IPS-NIHi11 (cell line): Measurements from ENCODE around the gene ERN2.
"Not testable (repeated sequence)": the region's sequence is repeated elsewhere in the genome, so short reads cannot be mapped to it uniquely, and the experiment has no call there.

Experiments used
- DNase-seq: peaks from one replicate; pipeline ENCODE4 v3.0.0; 2012; ENCODE audit warnings: mixed read lengths, low spot score

Gene ERN2

DNA sequence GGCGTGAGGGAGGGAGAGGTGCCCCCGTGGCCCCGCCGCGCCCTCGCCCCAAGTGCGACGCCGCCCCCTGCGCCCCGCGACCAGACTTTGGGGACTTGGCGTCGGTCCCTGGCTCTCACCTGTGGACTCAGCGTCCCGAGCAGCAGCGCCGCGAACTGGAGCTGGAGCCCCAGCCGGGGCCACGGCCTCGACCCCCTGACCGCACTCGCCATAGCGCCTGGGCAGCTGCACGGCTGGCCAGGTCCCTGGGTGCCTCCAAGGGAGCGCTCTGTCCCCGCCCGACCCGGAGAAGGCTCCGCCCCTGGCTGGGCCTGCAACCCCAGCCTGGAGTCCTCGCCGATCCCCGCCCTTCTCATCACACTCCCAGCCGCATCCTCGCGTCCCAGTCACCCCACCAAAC lies at the start of gene ERN2:
Gene ERN2 (minus strand): TSS at position 247 of the 400 bp plus-strand sequence. CDS start 35 bp downstream, at position 212.
- peak; percentile 76 for DNase-seq

DNA sequence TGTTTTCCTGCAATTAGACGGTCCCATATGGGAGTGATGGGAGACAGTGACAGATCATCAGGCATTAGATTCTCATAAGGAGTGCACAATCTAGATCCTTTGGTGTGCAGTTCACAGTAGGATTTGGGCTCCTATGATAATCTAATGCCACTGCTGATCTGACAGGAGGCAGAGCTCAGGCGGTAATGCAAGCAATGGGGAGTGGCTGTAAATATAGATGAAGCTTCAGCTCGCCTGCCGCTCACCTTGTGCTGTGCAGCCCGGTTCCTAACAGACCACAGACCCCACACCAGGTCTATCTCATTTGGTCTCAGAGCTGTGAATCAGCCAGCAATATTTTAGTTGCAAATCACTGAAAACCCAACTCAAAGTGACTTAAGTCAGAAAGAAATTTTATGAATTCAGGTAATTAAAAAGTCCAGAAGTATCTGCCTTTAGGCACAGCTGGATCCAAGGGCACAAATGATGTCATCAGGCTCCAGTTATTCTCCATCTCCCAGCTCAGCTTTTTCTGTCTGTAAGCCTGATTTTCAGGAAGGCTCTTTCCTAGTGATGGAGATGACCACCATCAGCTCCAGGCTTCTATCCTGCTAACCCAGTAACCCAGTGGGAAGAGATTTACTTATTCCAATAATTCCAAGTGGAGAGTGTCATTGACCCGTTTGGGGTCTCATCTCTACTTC lies 45.1 kb upstream of the ERN2 start:
- DNase-seq = no peak

DNA sequence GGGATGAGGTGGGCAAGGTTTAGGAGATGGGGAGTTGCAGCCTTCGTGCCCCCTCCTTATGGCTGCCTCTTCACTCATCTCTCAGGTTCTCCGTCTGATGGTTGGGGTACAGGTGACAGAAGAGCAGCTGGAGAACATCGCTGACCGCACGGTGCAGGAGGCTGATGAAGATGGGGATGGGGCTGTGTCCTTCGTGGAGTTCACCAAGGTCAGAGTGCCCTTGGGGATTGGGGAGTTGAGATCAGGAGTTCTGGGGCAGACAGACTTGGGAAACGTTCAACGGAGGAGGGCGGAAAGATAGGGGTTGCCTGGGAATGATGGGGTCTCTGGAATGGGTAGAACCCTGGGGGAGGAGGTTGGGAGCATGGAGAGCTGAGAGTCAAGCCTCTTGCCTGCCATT lies 44.1 kb upstream of the ERN2 start:
- no peak for DNase-seq

DNA sequence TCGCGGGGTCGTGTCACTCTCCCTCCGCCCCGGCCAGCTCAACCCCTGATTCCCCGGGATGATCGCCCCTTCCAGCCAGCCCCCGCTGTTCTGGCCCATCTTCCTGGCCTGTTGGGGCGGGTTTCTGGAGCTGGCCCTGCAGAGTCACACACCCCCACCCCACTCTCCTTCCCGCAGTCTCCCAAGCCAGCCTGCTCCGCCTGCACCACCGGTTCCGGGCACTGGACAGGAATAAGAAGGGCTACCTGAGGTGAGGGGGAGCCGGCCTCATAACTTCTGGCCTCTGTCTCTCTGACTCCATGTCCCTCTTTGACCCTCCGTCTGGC lies 42.4 kb upstream of the ERN2 start:
- no peak for DNase-seq

DNA sequence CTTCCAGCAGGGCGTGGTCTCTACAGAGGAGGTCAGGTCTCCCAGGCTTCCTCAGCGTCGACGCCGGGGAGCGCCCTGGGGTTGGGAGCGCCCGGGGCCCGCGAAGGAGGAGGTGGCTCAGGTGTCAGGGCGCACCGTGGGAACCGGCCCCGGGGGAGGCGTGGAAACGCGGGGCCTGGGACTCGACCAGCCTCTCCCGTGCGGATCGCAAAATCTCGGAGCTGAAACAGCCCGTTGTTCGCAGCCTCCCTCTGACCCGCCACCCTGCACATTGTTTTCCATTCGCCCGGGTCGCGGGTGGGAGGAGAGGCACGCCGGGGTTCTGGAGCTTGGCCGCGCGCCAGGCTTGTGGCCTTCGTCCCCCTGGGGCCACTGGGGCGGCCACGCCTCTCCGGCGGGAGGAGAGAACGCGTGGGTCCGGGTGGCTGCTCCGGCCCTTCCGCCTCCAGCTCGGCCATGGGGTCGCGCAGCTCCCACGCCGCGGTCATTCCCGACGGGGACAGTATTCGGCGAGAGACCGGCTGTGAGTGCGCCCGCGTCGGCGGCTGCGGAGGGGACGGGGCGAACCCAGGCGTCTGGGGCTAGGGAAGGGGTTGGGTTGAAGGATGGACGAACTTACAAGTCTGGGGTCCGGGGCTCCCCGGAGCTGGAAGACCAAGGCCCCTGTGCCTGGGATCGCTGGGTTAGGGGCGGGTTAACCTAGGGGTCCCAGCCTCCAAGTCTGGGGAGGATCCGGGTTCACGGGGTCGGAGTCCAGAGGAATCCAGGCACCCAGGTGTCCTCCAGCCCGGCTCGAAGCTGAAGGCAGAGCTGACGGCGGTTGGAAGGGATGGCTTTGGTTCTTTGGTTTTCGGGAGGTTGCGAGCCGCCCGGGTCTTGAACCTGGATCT lies 41.8 kb upstream of the ERN2 start, which contains the start of gene CHP2:
Gene CHP2 (plus strand): TSS at position 433 of the 890 bp plus-strand sequence. CDS start 24 bp downstream, at position 457.
- DNase-seq = peak; percentile 71

DNA sequence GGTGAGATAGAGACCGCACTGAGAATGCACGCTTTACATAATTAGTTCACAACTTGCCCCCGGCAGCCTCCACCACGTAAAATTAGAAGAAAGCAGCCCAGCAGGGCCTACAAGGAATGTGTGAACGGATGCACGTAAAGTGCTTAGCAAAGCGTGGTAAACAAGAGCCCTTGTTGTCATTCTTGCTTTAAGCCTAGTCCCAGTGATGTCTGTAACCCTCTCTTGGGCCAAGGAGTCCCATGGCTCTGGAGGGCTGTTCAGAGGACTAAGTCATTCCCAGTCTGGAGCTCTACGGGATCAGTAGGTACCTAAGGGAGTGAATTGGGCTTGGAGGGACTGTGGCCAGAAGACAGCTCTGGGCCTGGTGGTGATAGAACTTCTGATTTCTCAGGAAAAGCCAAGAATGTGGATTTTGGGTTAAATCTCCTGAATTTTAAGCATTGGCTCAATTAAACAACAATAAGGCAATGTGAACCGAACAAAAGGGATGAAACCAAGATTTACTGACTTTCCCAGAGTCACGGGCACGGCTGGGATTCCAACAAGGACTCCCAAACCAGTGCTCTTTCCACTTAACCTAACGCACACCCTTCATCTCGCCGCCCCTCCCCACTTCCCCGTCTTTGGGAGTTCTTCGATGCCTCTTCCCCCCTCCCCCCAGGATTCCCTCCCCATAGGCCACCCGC lies 41.0 kb upstream of the ERN2 start:
- no peak for DNase-seq

DNA sequence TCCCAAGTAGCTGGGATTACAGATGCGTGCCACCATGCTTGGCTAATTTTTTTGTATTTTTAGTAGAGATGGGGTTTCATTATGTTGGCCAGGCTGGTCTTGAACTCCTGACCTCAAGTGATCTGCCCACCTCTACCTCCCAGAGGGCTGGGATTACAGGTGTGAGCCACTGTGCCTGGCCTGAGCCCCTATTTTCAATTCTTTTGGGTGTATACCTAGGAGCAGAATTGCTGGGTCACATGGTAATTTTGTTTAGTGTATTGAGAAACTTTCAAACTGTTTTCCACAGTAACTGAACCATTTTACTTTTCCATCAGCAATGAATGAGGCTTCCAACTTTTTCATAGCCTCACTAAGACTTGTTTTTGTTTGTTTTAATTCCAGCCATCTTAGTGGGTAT lies 38.0 kb upstream of the ERN2 start:
- not testable (repeated sequence) for DNase-seq

DNA sequence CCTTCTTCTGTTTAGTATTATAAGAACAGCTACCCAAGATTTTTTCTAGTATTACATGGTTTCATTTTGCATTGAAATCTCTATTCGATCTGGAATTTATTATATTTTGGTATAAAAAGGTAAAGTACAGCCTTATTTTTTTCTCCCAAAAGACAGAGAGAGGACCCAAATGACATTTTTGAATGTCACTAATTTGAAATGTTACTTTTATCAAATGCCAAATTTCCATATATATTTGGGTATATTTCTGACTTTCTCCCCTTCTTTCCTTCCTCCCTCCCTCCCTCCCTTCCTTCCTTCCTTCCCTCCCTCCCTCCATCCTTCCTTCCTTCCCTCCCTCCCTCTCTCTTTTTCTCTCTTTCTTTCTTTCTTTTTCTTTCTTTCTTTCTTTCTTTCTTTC lies 35.6 kb upstream of the ERN2 start:
- DNase-seq = no peak

DNA sequence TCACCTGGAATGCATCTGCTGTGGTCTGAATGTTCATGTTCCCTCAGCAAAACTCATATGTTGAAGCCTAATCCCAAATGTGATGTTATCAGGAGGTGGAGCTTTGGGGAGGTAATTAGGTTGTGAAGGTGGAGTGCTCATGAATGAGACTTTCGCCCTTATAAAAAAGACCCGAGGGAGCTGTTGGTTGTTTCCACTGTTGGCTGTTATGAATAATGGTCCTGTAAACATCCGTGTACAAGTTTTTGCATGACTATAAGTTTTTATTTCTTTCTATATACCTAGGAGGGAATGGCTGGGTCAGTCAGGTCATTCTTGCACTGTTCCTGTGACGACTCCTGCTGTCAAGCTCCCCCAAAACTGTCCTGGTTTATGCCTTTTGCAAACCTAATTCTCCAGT lies 32.2 kb upstream of the ERN2 start:
- no peak for DNase-seq

DNA sequence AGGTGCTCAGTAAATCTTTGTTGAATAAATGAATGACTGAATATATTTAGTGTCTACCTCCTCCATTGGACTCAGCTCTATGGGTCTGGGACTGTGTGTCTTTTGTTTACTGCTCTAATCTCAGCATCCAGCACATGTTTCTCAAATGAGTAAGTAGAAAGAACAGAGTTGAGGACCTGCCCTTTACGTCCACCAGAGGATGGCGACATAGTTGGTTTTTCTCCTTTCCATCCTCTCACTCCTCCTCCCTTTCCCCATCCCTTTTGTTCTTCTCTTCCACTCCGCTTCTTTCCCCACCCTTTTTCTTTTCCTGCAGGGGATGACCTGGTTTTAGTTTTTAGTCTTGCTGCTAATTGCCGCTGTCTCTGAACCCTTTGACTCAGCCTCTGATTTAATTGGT lies 29.7 kb upstream of the ERN2 start:
- DNase-seq = peak; percentile 33

DNA sequence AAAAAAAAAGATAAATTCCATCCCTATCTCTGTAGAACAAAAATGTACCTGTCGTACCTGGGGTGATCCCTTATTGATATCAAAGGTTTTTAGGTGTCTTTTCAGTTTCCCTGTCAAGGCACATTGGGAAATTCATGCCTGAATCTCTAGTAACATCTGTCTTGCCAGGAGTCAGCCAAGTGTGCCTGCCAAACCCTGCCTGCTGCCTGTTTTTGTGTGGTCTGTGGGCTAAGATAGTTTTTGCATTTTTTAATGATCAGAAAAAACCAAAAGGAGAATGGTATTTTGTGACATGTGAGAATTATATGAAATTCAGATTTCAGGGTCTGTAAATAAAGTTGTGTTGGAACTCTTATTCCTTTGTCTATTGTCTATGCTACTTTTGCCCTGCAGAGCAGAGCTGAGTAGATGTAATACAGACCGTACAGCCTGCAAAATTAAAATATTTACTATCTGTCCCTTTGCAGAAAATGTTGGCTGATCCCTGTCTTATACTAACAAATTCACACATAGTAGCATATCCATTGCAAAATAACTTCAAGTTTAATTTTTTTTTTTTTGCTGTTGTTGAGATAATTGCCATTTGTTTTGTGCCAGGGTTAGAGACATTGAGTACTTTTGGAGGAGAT lies 28.8 kb upstream of the ERN2 start:
- DNase-seq = no peak

DNA sequence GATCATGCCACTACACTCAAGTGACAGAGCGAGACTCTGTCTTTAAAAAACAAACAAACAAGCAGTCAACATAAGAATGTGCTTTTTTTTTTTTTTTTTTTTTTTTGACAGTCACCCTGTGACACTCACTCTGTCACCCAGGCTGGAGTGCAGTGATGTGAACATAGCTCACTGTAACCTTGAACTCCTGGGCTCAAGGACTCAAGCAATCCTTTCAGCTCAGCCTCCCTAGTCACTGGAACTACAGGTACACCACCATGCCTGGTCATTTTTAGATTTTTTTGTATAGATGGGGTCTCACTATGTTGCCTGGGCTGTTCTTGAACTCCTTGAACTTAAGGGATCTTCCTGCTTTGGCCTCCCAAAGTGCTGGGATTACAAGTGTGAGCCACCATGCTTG lies 26.5 kb upstream of the ERN2 start:
- DNase-seq = no peak

DNA sequence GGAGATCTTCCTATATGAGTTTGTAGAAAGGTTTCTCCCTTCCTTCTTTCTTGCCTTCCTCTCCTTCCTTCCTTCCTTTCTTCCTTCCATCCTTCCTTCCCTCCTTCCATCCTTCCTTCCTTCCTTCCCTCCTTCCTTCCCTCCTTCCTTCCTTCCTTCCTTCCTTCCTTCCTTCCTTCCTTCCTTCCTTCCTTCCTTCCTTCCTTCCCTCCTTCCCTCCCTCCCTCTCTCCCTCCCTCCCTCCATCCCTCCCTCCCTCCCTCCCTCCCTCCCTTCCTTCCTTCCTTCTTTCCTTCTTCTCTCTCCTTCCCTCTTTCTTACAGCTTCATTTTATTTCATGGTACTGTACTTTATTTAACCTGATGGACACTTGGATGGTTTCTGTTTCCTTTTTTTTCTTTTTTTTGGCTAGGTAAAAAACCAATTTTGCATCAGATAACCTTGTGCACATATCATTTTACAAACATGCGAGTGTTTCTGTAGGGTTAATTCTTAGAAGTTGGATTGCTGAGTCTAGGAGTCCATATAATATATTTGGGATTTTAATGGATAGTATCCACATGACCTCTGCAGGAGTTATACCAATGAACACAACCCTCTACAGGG lies 24.5 kb upstream of the ERN2 start:
- DNase-seq = not testable (repeated sequence)

DNA sequence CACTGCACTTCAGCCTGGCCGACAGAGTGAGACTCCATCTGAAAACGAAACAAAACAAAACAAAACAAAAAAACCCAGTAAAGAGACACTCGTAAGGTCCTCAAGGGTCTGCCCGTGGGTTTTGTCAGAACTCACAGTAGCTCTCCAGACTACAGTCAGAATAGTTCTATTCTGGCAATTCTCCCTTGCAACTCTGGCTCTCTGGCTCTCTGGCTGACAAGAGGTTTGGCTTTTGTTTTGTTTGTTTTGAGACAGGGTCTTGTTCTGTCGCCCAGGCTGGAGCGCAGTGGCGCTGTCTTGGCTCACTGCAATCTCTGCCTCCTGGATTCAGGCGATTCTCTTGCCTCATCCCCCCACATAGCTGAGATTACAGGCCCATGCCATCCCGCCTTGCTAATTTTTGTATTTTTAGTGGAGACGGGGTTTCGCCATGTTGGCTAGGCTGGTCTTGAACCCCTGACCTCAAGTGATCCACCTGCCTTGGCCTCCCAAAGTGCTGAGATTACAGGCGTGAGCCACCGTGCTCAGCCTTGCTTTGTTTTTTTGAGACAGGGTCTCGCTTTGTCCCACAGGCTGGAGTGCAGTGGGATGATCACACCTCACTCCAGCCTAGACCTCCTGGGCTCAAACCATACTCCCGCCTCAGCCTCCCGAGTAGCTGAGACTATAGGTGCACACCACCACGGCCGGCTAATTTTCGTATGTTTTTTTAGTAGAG lies 21.3 kb upstream of the ERN2 start:
- DNase-seq = no peak

DNA sequence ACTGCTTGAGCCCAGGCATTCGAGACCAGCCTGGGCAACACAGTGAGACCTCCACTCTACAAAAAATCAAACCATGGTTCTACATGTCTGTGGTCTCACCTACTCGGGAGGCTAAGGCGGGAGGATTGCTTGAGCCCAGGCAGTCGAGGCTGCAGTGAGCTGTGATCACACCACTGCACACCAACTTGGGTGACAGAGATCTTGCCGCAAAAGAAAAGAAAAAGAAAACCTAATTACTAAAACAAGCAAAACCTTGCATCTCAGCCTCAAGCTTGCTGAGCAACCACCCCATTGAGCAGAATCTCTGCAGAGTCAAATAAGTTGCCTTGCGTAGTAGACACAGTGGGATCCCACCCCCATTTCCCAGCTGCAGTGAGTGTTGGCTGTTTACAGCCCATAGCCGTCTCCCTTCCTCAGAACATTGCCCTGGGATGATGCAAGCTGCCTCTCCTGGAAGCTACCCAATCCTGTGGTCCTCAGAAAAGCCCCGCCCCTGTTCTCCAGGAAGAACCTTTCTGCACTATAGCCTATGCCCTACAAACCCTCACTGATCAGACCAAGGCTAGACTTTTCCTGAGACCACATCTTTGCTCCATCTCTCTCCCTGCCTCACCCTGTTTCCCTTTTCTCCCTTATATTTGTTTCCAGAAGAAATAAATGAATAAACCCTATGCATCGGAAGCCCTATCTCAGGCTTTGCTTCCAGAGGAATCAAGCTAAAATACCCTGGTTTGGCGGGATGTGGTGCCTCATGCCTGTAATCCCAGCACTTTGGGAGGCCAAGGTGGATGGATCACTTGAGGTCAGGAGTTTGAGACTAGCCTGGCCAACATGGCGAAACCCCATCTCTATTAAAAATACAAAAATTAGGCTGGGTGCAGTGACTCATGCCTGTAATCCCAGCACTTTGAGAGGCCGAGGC lies 16.7 kb upstream of the ERN2 start:
- DNase-seq = peak; percentile 56

DNA sequence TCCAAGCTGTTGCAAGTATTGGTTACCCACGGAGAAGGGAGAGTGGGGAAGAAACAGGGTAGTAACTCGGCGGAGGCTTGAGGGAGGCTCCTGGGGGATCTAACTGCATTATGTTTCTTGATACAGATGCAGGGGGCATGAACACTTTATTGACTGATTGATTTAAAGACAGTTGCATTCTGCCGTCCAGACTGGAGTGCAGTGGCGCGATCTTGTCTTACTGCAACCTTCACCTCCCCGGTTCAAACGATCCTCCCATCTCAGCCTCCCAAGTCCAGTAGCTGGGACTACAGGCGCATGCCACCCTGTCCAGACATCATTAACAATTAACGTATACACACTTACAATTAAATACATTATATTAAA lies 15.1 kb upstream of the ERN2 start:
- DNase-seq = no peak

DNA sequence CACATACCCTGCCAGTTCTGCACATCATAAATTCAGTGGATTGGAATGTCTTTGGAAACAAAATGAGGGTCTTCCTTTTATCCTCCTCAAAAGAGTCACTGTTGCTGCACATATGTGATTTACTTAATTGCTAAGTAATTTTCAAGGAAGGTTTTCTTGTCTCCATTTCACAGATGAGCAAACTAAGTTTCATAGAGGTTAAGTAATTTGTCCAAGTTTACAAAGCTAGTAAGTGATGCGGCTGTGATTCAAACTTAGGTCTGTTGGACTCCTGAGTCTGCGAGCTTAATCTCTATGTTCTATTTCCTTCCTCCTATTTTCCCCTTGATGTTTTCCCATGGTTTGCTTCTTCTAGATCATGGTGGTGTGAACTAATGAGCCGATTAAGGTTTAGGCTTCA lies 13.7 kb upstream of the ERN2 start:
- DNase-seq = no peak

DNA sequence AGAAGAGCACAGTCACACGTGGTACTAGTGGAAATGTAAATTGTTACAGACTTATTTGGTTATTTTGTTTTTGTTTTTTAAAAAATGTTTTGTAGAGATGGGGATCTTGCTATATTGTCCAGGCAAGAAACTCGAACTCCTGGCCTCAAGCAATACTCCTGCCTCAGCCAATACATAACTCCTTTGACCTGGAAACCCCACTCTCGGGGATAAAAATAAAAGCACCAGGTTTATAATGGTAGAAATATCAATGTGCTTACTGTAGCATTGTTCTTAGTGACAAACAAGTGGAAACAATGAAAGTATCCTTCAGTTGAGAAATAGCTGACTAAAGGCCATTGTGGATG lies 11.7 kb upstream of the ERN2 start:
- DNase-seq = no peak

DNA sequence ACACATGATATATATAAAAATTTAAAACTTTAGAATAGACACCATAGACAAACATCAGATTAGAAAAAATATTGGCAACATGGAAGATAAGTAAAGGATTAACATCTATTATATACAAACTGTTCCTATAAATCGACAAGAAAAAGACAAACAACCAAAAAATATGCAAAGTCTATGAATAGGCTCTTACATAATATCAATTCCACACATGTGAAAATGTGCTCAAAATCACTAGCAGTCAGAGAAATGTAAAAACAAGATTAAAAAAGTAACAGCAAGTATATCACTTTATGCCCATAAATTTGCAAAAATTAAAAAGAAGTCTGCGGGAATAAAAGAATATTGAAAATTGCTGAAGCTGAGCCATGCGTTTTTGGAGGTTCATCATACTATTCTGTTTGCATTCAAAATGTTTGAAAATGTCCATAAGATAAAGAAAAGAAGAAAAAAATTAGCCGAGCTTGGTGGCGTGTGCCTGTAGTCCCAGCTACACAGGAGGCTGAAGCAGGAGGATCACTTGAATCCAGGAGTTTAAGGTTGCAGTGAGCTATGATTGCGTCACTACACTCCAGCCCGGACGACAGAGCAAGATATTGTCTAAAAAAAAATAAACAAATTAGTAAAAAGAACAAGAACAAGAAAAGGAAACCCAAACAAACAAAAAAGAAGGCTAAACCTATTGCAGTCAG lies 11.2 kb upstream of the ERN2 start:
- DNase-seq = no peak
